Natural killer cell (primary cell): ENCODE data around the gene CCDC127. TPM values are rescaled to one million over a fixed set of nuclear protein-coding genes. Genes with fewer than 3 reads are reported as not detected.
"Not testable (repeated sequence)": the region's sequence is repeated elsewhere in the genome, so short reads cannot be mapped to it uniquely, and the experiment has no call there.

Source experiments
- ATAC-seq, 3 donors: fragments of 150-1000 bp in 2 of 3; fragments of 200-7000 bp in 1 of 3; cut with Tn5 transposase; 1 replicate in 1 of 3; 2 replicates in 2 of 3; pipeline ENCODE4 v1.10.0; 2021; ENCODE audit warnings: mild to moderate bottlenecking in 2 of 3, moderate library complexity in 2 of 3
- DNase-seq, 2 donors: peaks; one replicate each; pipeline versions ENCODE4 v3.0.0 to v3.0.0-alpha.2; 2013 to 2021; ENCODE audit warnings: mixed read lengths in 1 of 2
- H3K27ac ChIP-seq: one replicate; pipeline ENCODE4 v1.5.1; 2013; ENCODE audit warnings: mild to moderate bottlenecking, low read length
- H3K27me3 ChIP-seq: one replicate; pipeline ENCODE4 v1.6.1; 2013; ENCODE audit warnings: low read length; ENCODE audit not compliant: control insufficient read depth, insufficient read depth
- H3K36me3 ChIP-seq: one replicate; pipeline ENCODE4 v1.6.1; 2013; ENCODE audit warnings: low read length; ENCODE audit not compliant: control insufficient read depth, insufficient read depth
- H3K4me1 ChIP-seq: one replicate; pipeline ENCODE4 v1.6.1; 2013; ENCODE audit warnings: low read length; ENCODE audit not compliant: control insufficient read depth, insufficient read depth
- H3K4me3 ChIP-seq: one replicate; pipeline ENCODE4 v1.5.1; 2013; ENCODE audit warnings: low read length
- H3K9me3 ChIP-seq: one replicate; pipeline ENCODE4 v1.6.1; 2013; ENCODE audit warnings: low read length; ENCODE audit not compliant: control insufficient read depth, insufficient read depth
- H3K27ac Mint-ChIP-seq, 2 donors: one replicate each; pipeline ENCODE4 v1.8.0; 2022; ENCODE audit warnings: mild to moderate bottlenecking in 2 of 2, mixed read lengths in 2 of 2, moderate library complexity in 1 of 2
- H3K27me3 Mint-ChIP-seq, 2 donors: one replicate each; pipeline ENCODE4 v1.8.0; 2022; ENCODE audit warnings: low read depth in 2 of 2, mixed read lengths in 2 of 2
- H3K36me3 Mint-ChIP-seq: one replicate; pipeline ENCODE4 v1.8.0; 2022; ENCODE audit warnings: mixed read lengths
- H3K4me1 Mint-ChIP-seq, 2 donors: one replicate each; pipeline ENCODE4 v1.8.0; 2022; ENCODE audit warnings: mixed read lengths in 2 of 2
- H3K4me3 Mint-ChIP-seq: one replicate; pipeline ENCODE4 v1.8.0; 2022; ENCODE audit warnings: mild to moderate bottlenecking, moderate library complexity, mixed read lengths
- H3K9me3 Mint-ChIP-seq, 2 donors: one replicate each; pipeline ENCODE4 v1.8.0; 2022; ENCODE audit warnings: mixed read lengths in 2 of 2
- WGBS: methylation state at CpG from one replicate; pipeline ENCODE4 v1.1.7; 2013; ENCODE audit warnings: missing lambda C conversion rate; ENCODE audit not compliant: insufficient coverage; 5-methylcytosine and 5-hydroxymethylcytosine counted together
- intact Hi-C: fragments of 100-400 bp; cut with micrococcal nuclease; formaldehyde crosslinking; loops from one replicate; pipeline ENCODE4 v1.14.2; 2022
- total RNA-seq, 4 donors: library from RNA; stranded (reverse); fragments of 120-200 nt in 1 of 4; gene quantifications; one replicate each; pipeline versions ENCODE4 v1.2.3 to v1.2.4, GENCODE V29; 2013 to 2022
- TF ChIP-seq, protein P1 (sequence below): fragments of 200-600 bp; IDR thresholded peaks from one replicate; pipeline ENCODE4 v1.8.0; 2022; ENCODE audit warnings: antibody characterized with exemption

Gene CCDC127, protein sequence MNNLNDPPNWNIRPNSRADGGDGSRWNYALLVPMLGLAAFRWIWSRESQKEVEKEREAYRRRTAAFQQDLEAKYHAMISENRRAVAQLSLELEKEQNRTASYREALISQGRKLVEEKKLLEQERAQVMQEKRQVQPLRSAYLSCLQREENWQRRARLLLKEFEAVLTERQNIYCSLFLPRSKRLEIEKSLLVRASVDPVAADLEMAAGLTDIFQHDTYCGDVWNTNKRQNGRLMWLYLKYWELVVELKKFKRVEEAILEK
- total RNA-seq = 1 to 10 TPM; 4.4 to 6.2 (median 5.4) TPM
- 4.0 TPM for total RNA-seq (2013)

DNA sequence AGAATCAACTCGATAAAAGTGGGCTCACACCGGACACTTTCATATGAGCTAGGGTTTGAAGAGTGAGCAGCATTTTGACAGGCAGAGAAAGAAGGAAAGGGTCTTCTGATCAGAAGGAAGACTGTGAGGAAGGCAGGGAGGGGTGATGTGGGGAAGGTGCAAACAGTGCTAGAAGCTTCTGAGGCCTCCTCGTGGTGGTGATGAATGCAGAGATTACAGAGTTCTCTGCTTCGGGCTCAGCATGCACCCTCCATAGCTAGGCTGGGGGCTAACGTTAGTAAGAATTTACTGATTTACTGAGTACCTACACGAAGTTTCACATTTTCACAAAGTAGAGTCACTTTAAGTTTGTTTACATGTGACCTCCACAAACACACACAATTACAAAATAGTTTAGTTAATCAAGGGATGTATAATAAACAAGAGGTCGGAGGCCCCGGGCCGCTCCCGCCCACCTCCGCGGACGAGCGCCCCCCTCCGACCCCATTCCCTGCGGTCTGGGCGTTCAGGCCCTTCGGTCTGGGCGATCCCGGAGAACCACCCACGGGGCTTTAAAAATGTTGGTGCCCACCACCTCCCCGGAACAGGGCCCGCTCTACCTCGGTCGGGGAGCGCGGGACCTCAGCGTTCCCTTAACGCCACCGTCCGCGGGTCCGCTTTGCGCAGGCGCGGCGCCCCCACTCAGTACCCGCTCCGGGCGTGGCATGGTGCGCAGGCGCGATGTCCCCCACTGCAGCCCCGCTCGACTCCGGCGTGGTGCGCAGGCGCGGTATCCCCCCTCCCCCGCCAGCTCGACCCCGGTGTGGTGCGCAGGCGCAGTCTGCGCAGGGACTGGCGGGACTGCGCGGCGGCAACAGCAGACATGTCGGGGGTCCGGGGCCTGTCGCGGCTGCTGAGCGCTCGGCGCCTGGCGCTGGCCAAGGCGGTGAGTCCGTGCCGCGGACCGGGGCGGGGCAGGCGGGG, at the start of gene CCDC127, which contains the start of gene SDHA:
TSS of gene CCDC127 (minus strand) at position 660 of the 963 bp plus-strand sequence. CDS start 1,304 bp downstream, outside the sequence.
TSS of gene SDHA (plus strand) at position 827 of the 963 bp plus-strand sequence. CDS start at position 863, 36 bp downstream.
- not testable (repeated sequence) for H3K9me3 Mint-ChIP-seq, H3K36me3 ChIP-seq, H3K27me3 ChIP-seq, H3K9me3 ChIP-seq, H3K36me3 Mint-ChIP-seq, H3K27me3 Mint-ChIP-seq
- peak within 1 kb of the TSS; percentile 95 for H3K4me3 Mint-ChIP-seq
- peak within 1 kb of the TSS; percentile 95 to 96 for H3K27ac Mint-ChIP-seq
- DNase-seq (peak; percentile 97 to 100), ATAC-seq (peak; percentile 77 to 90 (median 85))
- WGBS = 1% methylated on average over 73 of the region's 75 CpGs
- H3K4me1 ChIP-seq = peaks cover 13% of the 10 kb centered on the region
- peaks cover 51 to 56% of the 10 kb centered on the region in 2 donors for H3K4me1 Mint-ChIP-seq
- intact Hi-C loops = loop anchor here (2.0 kb wide), 1 partner anchor 53 kb away; the partner anchor contains the start of gene PDCD6
- TF ChIP-seq, protein P1, sequence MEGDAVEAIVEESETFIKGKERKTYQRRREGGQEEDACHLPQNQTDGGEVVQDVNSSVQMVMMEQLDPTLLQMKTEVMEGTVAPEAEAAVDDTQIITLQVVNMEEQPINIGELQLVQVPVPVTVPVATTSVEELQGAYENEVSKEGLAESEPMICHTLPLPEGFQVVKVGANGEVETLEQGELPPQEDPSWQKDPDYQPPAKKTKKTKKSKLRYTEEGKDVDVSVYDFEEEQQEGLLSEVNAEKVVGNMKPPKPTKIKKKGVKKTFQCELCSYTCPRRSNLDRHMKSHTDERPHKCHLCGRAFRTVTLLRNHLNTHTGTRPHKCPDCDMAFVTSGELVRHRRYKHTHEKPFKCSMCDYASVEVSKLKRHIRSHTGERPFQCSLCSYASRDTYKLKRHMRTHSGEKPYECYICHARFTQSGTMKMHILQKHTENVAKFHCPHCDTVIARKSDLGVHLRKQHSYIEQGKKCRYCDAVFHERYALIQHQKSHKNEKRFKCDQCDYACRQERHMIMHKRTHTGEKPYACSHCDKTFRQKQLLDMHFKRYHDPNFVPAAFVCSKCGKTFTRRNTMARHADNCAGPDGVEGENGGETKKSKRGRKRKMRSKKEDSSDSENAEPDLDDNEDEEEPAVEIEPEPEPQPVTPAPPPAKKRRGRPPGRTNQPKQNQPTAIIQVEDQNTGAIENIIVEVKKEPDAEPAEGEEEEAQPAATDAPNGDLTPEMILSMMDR = peak; percentile 26
- H3K4me3 ChIP-seq = peak within 1 kb of the TSS; percentile 98
- H3K27ac ChIP-seq = peak within 1 kb of the TSS; percentile 83

DNA sequence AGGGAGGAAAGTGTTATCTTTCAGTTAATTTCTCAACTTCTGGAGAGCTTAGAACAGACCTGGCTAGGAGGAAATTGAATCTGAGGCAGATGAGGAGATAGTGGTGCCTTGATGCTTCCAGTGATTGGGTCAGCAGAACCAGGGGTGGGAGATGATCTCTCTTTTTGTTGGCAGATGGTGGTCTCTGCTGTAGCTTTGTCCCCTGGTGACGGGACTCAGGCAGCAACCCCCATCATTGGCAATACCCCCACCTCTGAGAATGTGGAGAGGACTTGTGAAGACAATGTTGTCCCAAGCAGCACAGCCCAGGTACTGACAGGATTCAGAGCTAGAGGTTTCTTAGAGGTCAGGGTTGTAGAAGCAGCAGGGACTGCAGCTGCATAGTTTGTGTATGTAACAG, 49.8 kb upstream of the CCDC127 start:
- intact Hi-C loops = no loop called here
- no peak overlapping the region for H3K27ac Mint-ChIP-seq
- no peak overlapping the region for H3K4me3 ChIP-seq
- peaks cover 16 to 19% of the 10 kb centered on the region in 2 donors for H3K4me1 Mint-ChIP-seq
- H3K4me1 ChIP-seq = peaks cover 15% of the 10 kb centered on the region
- no peaks in the 10 kb centered on the region for H3K27me3 Mint-ChIP-seq
- ATAC-seq (no peak), DNase-seq (no peak)
- no peak overlapping the region for H3K4me3 Mint-ChIP-seq
- no peaks in the 10 kb centered on the region for H3K9me3 ChIP-seq
- no CpG with 5 or more reads among the region's 1 CpG for WGBS
- no peaks in the 10 kb centered on the region for H3K36me3 Mint-ChIP-seq
- TF ChIP-seq, protein P1 = no peak
- no peaks in the 10 kb centered on the region for H3K27me3 ChIP-seq
- no peaks in the 10 kb centered on the region for H3K9me3 Mint-ChIP-seq
- no peak overlapping the region for H3K27ac ChIP-seq
- peaks cover 15% of the 10 kb centered on the region for H3K36me3 ChIP-seq

DNA sequence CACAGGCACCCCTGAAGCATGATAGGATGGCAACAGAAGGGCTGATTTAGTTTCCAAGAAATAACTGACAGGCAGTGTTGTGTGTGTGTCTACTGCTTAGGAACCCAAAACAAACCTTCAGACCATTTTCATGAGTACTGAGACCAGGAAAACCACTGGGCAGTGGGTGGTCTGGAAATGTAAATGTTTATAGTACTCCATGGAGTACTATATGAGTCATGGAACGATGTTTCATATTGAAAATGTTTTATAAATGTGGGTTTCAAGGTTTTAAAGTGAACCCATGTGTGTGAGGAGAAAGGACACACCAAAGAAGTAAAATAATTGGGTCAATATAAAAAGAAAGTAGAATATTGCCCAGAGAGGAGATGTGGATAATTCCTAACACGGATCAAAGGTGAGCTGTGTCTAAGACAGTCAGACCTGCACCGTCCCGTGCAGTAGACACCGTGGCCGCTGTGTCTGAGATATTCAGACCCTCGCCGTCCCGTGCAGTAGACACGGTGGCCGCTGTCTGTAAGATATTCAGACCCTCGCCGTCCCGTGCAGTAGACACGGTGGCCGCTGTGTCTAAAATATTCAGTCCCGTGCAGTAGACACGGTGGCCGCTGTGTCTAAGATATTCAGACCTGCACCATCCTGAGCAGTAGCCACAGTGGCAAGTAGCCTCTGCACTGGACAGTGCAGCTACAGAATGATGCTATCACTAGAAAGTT, 48.5 kb upstream of the CCDC127 start:
- H3K4me3 ChIP-seq, H3K36me3 Mint-ChIP-seq, intact Hi-C loops, H3K9me3 Mint-ChIP-seq, H3K9me3 ChIP-seq, H3K4me1 ChIP-seq, DNase-seq, H3K27ac Mint-ChIP-seq, H3K27me3 ChIP-seq, H3K27me3 Mint-ChIP-seq, H3K4me3 Mint-ChIP-seq, H3K27ac ChIP-seq: not testable (repeated sequence)
- ATAC-seq = peak in 1 of 3 donors; percentile 45
- H3K36me3 ChIP-seq = peaks cover 16% of the 10 kb centered on the region
- H3K4me1 Mint-ChIP-seq = peaks cover 8 to 13% of the 10 kb centered on the region in 2 donors
- 97% methylated on average over 19 of the region's 19 CpGs for WGBS
